HG02571 (cell line): ENCODE measurements around the gene SLC44A5.
"Not testable (repeated sequence)": the region's sequence is repeated elsewhere in the genome, so short reads cannot be mapped to it uniquely, and the experiment has no call there.

Source experiments
- ATAC-seq: cut with Tn5 transposase; IDR thresholded peaks from one replicate; pipeline ENCODE4 v1.9.1; 2021; ENCODE audit warnings: mild to moderate bottlenecking, moderate library complexity; ENCODE audit not compliant: unreplicated experiment

The SLC44A5 gene

DNA sequence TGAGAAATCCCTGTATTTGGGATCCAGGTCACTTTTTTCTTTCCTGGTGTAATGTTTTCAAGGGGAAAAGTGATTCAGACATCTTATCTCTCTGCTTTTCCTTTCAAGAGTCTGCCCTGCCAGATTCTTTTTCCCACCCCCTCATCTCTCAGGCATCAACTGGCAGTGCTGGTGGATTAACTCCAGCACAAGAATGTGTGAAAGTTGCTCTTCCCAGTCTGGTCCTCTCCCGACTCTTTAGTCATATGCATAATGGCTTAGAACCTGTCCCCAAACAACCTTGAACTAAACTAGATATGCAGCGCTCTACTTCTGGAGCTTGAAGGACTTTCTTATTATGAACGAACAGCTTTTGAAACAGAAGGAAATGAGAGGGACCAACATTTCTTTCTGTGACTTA is 88.5 kb downstream of the SLC44A5 start:
- ATAC-seq, result no peak

DNA sequence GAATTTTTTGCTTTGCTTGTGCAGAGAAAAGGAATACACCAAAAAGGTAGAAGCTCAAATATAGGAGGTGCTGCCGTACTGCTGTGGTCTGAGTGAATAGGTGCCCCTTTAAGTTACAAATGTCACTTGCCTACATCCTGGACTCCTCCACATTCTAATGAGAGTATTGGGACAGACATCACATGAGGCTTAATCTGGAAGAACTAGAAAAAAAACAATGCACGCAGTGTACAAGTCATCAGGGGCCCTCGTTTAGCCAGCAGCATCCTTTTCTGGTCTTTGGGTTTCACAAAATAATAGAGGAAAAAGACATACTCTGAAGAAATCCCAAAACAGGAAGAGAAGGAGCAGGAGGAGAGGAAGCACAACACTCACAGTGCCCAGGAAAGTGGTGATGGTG is 89.3 kb downstream of the SLC44A5 start:
- no peak for ATAC-seq

GRCh38 chr1:75520862-75521475 is 89.9 kb downstream of the SLC44A5 start:
- no peak for ATAC-seq

- no peak for ATAC-seq
These were observed 91.1 kb downstream of the SLC44A5 start for GRCh38 chr1:75519651-75520427.

GRCh38 chr1:75518686-75519085 is 92.2 kb downstream of the SLC44A5 start:
- ATAC-seq, result no peak

- no peak for ATAC-seq
These were observed 96.6 kb downstream of the SLC44A5 start for GRCh38 chr1:75514270-75514669.

GRCh38 chr1:75506976-75507375 is 103.9 kb downstream of the SLC44A5 start:
- no peak for ATAC-seq

GRCh38 chr1:75503221-75503974 is 107.5 kb downstream of the SLC44A5 start:
- no peak for ATAC-seq

DNA sequence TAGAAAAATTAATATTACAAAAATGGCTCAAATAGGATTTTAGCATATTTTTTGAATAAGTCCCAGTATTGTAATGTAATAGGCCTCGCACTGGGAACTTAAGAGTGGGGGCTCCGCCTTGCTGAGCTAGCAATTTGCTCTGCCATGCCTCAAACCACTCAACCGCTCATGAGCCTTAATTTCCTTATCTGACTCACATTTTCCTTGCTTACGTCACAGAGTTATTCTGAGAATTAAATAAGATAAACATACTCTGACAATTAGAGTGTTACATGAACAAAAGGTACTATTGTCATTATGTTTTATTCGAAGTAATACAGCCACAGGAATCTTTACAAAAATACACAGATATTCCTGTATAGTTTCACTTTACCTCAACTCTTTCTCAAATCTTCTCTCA is 108.1 kb downstream of the SLC44A5 start:
- ATAC-seq, result no peak

DNA sequence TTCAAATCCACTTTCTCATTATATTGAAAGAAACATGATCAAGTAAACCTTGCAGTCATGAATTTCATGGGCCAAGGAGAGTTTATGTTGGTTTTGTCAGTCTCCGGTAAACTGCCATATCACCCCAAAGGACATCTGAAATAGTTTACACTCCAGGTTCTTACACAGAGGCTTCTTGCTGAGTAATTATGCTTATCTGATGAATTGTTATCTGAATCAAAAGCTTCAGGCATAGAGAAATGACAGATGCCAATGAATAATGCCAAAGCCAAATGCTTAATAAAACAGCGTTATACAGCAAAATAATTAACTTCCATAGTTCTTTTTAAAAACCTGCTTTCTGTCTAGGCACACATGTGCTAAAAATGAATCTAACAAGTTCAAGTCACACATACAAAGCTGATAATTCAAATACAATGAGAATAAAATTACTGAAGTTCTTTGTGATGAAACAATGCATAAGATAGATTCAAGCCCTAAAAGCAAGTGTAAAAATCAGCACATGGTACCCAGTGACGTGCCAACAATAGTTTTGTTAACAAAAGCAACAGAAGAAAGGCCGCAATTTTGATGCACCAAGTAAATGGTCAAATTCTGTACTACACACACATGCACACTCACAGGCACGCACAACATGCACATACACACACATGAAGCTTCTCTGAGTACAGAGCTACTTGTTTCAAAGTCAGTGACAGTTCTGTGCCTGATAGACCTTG is 109.2 kb downstream of the SLC44A5 start:
- ATAC-seq, result no peak

- no peak for ATAC-seq
These were observed 118.9 kb downstream of the SLC44A5 start for GRCh38 chr1:75492011-75492410.

DNA sequence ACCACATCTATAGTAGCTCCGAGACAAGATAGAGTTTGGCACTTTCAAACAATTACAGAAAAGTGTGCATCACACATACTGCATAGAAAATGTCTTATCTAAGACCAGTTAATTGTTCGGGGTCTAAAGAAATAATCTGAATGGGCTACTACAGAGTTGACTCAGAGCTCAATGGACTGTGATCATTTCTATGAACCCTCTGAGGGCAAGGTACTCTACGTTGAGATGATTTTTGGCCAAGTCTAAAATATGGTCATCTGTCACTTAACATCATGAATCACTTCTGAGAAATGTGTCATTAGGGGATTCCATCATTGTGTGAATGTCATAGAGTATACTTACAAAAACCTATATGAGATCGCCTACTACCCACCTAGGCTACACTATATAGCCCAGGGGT is 123.5 kb downstream of the SLC44A5 start:
- ATAC-seq, result no peak

- ATAC-seq, result no peak
These were observed 126.1 kb downstream of the SLC44A5 start for GRCh38 chr1:75484789-75485188.

- no peak for ATAC-seq
These were observed 128.0 kb downstream of the SLC44A5 start for GRCh38 chr1:75482951-75483350.

GRCh38 chr1:75476486-75476885 is 134.4 kb downstream of the SLC44A5 start:
- not testable (repeated sequence) for ATAC-seq

DNA sequence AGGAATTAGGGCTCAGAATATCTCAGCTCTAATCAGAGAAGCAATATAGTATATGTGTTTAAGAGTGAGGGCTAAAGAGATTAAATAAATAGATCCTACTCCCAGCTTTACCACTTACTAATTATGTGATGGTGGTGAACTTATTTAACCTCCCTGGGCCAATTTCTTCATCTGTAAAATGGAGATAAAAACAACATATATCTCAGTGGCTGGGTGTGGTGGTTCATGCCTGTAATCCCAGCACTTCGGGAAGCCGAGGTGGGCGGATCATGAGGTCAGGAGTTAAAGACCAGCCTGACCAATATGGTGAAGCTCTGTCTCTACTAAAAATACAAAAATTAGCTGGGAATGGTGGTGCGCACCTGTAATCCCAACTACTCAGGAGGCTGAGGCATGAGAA is 135.2 kb downstream of the SLC44A5 start:
- no peak for ATAC-seq

DNA sequence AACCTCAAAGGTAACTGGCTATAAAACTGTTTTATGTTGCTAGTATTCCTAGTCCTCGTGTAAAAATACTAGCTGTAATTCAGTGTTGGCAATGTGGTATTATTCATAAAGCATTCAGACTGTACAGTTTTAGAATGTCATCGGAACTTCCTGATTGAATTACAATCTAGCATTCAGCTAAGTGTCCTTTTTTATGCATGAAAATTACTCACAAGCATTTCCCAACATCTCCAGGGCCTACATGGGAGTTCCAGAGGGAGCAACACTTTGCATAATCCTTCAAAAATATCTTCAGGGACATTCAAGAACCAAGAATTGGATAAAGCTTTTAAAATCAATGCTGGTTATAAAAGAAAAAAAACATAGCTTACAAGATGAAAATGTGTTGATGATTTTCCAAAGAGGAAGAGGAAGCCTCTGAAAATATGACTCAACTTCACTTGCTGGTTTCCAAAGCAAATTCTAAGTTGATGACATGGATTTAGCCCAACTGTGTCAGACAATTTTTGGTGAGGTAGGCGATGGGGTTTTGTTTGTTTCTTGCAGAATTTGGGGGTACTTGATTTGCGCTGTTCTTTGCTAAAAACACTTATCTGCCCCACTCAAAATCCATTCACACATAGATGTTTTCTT is 137.8 kb downstream of the SLC44A5 start:
- no peak for ATAC-seq

GRCh38 chr1:75472089-75472970 is 138.6 kb downstream of the SLC44A5 start:
- no peak for ATAC-seq

- no peak for ATAC-seq
These were observed 139.7 kb downstream of the SLC44A5 start for GRCh38 chr1:75471252-75471651.

DNA sequence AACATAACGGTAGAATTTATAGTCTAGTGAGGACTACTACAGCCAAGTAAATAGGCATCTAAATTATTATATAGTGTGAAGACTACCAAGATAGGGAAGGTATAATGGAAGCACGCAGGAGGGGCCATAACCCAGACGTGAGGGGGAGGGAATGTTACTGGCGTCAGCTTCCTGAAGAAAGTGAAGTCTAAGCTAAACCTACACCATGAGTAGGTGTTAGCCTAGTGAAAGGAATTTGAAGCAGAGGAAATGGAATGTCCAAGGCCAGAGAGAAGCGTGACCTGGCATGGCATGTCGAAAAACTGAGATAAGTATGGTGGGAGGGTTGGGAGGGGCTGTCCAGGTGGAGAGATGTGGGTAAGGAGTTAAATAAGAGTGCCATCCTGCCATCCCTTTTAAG is 140.5 kb downstream of the SLC44A5 start:
- no peak for ATAC-seq
